NCI-H2171 treated with DMSO at 0.1 percent for 48 hours (cell line): ENCODE results near the gene PRR16.

ENCODE experiments used
- DNase-seq: peaks from one replicate; lab custom pipeline; 2025; lab: John Stamatoyannopoulos, UW

Gene PRR16

GRCh38 chr5:120463006-120463680 lies 957 bp upstream of the PRR16 start:
- no peak for DNase-seq

DNA sequence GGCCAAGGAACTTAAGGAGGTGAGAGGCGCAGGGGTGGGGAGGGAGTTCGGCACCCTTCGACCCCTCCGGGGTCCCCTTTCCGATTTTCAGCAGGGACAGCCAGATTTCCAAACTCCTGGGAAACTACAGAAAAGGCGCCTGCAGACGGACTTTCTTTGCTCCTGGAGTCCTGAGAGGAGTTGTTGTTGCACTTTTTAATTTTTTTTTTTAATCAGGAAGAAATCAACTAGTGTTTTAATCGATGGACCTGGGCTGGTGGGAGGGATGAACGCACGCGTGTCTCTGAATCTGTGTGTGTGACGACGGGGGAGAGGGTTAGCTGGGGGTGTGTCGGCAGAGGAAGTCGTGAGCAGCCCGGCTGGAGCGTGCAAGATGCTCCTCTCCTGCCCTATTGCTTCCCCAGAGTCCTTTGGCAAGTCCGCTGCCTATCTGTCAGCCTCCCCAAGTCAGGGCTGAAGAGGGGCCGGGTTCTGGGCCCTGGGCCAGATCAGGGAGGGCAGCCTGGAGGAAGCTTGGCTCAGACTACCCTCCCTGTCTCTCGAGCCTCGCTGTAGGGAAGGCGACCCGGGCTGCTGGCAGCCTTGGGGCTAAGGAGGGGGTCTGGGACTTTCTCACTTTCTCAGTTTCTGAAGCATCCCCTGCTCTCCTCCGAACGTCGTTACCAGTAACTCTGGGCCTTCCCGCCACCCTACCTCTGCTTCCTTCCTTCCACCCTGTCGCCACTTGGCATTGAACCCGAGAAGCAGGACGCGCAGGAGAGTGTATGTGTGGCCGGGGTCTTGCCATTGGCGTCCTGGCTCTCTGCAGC lies 731 bp downstream of the PRR16 start:
- DNase-seq: no peak

- no peak for DNase-seq
Observed at GRCh38 chr5:120465436-120465961, 1.4 kb downstream of the PRR16 start.

DNA sequence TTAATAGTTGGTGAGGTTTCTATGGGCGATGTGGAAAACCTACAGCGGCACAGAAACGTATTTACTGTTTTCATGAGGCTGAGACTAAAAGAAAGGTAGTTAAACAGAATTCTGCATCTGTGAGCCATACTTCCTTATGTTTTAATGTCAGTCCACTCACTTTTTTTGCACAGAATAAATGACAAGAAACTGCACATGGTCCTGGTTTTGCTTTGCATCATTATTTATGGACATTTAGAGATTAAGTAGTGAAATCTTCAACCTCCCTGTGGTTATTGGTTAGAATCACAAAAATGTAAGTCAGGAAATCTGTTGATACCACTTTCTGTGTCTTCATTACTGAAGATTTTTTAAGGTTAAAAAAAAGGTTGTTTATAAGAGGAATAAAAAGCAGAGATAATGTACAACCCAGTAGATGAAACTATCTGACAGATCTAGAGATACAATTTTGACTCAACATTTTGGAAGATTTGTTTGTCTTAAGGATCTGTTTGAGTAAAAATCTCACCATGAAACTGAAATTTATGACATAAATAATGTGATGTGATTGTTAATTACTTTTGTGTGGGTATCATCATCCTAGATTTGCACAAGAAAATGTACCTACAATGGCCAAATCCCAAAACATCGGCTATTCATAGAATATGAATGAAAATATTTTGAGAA lies 2.4 kb downstream of the PRR16 start:
- DNase-seq: no peak

DNA sequence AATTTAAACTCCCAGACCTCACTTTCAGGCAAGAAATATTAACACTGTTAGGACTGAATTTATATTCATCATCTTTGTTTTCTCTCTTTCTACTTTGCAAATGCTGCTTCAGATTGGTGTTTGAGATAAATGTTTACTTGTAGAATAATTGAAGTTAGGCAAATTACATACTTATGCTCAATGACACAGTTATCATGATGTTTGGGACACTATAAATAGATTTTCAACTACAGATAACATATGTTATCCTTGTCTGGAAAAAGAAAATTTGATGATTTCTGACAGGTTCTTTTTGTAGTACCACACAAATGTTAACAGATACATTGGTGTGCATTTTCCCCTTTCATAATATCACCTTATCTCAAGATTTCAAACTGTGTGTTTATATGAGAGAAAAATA lies 7.9 kb downstream of the PRR16 start:
- DNase-seq: no peak

DNA sequence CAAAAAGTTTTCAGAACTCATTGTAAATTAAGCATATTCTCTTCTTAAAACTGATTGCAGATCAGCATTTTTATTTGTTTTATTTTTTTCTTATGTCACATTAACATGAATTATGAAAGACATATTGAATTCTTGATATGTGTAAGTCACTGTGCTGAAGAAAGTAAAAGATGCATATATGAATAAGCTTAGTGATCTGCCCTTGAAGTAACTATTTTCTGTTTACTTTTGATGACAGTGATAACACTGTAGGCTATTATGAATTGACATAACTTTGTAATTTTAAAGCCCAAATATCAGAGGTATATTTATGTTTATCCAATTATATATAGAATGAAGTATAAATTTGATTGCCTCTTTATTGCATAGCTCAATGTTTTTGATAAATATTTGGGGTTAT lies 8.8 kb downstream of the PRR16 start:
- no peak for DNase-seq

GRCh38 chr5:120473332-120473731 lies 9.2 kb downstream of the PRR16 start:
- no peak for DNase-seq

GRCh38 chr5:120476063-120476462 lies 12.0 kb downstream of the PRR16 start:
- DNase-seq: no peak

GRCh38 chr5:120479066-120479465 lies 15.0 kb downstream of the PRR16 start:
- DNase-seq: no peak

DNA sequence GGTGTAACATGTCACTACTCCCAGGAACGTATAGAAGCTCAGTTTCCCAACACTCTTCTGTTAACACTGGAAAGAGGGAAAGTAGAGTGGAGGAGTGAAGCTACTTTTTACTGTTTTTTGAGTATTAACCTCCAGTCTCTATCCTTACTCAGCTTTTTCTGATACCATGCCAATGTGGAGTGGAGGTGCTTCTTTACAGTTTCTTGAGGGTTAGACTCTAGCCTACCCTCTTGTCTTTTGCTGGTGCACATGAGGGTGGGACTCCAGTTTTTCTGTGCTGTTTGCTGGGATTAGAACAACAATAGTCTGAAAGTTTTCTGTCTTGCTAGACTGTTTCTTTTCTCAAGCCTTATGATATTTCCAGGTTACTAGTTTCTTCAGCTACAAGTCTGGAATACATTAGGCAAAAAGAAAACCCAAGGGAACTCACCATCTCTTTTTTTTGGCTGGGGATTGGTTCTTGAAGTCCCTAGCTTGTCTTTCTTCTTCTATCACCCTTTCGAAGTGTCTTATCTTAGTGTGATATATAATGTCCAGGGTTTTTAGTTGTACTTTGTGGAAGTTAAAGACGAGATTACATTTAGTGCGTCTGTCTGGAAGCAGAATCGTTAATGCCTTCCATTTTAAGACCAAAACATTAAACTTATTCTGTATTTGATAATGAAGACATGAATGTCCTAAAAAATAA lies 35.9 kb downstream of the PRR16 start:
- no peak for DNase-seq

- no peak for DNase-seq
Observed at GRCh38 chr5:120502531-120502930, 38.4 kb downstream of the PRR16 start.

GRCh38 chr5:120503341-120503740 lies 39.2 kb downstream of the PRR16 start:
- DNase-seq: no peak

DNA sequence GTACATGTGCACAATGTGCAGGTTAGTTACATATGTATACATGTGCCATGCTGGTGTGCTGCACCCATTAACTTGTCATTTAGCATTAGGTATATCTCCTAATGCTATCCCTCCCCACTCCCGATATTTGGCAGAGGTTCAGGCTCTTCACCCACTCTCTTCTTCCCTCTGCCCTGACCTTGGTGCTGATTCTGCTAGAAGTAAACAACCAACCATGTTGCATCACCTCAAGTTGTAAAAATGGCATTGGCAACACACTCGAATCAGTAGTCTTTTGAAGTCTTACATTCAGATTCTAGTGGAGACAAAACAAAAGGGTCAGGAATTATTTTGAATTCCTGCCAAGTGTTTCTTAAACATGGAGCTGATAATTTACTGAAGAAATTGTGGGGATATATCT lies 40.0 kb downstream of the PRR16 start:
- no peak for DNase-seq

DNA sequence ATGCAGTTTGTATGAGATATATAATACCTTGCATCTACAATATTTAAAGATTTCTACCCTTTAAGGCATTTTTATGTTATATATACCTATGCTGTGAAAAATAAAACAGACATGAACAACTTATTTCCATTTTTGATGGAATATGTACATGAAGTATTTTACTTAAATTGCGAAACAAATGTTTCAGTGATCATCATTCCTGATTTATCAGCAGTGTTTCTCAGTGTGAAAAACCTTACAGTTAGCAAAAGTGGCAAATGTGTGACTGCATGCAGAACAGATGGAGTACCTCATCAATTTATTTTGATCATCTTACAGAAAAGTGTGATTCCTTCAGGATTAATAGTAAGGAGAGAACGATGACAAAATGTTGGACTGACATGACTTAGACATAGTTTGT lies 43.1 kb downstream of the PRR16 start:
- no peak for DNase-seq

GRCh38 chr5:120507800-120508463 lies 43.8 kb downstream of the PRR16 start:
- DNase-seq: no peak

DNA sequence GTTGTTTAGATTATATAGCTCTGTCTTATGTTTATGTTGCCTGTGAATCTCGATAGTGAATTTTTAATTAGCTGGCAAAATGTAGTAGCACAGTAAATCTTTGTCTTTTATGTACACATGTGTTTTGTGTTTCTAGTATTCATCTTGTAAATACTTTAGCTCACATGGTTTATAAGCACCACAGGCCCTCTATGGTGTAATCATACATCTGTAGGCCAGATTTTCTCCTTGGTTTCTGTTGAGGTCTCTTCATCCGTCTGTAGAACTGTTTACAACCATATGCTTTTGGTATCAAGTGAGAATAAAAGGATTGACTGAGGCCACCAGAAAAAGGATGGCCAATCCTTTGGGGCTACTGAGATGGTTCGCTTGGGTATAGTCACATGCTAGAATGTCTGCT lies 45.0 kb downstream of the PRR16 start:
- DNase-seq: no peak

- DNase-seq: no peak
Observed at GRCh38 chr5:120510098-120510637, 46.1 kb downstream of the PRR16 start.

DNA sequence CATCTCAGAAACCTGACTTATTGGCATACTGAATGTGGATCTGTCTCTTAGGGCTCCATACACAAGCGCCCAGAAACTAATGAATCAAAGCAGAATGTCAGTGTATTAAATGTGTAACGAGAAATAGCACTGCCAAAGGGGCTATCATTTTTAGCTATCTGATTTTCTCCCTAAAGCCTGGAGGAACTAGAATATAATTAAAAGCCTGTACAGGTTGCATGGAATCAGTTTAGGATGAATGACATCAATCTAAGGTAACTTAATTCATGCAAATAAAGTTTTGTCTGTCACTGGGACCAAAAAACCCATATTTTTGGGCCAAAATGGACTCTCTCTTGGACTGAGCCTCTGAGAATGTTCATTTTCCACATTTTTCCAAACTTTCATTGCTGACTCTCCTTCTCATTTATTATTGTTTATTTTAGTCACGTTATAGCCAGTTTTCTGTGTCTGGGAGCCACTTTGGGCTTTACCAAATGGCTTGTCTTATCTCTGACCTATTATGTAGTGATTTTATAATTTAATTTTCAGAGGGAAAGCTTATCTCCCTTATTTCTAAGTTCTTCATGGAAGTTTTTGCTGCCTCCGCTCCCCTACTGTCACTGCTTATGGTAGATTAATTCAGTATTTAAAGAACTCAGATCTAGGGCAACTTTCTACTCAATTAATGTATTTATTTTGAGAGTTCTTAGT lies 47.0 kb downstream of the PRR16 start:
- DNase-seq: no peak

DNA sequence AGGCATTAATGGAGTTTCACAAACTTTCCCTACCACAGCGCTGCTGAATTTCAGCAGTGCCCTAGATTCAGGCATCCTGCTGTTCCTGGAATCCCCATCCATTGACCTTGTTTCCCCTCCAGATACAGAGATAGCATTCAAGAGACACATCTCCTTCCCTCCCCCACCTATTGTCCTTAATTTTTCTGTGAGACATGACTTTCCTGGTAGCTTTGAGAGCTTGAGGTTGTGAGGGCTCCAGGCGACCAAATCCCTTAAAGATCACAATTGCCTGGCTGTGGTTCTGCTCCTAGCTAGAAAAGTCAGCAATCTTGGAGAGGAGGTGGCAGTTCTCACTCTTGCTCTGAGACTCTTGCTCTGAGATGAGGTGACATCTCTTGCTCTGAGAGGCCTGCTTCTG lies 48.0 kb downstream of the PRR16 start:
- no peak for DNase-seq

DNA sequence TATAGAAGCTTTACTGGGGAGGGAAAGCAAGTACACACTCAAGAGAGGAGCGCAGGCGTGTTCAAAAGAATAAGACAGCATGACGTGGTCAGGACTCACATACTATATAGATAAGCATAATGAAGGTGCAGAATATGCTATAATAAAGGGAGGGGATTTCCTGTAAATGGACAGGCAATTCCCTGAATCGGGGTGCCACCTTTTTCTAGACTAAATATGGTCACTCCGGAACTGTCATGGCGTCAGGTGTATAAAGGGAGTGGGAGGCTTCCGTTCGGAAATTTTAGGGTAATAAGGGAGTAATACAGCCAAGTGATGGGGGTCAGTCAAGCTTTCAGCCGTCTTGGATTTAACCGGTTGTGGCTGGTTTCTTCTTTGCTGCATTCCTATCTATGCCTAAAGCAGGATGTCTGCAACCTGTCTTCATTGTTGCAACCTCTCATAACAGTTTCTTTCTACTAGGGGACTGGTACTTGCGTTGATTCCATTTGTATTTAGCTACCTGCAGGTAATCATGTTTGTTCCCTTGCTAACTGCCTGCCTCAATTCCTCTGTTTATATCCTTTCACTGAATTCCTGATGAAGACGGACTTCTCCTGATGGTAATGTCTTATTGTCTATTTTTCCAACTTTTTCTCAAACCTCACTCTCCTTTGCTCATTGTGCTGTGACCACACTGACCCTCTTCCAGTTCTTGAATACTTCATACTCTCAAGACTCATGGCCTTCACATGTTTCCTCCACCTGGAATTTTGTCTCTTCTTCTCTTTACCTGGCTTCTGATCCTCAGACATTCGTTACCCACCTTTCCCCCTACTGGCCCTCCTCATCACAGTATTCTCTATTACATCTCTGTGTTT lies 48.9 kb downstream of the PRR16 start:
- DNase-seq: no peak
